Caco-2 (cell line): Measurements from ENCODE around the gene FKBP1B. TPM values are rescaled to one million over a fixed set of nuclear protein-coding genes. Genes with fewer than 3 reads are reported as not detected.
"Not testable (repeated sequence)": the region's sequence is repeated elsewhere in the genome, so short reads cannot be mapped to it uniquely, and the experiment has no call there.

Experiments used
- BruUV-seq: library from RNA; stranded (reverse); fragments of 400-500 nt; replicated peaks from 2 replicates; lab custom pipeline; 2021; lab: Mats Ljungman, UMichigan
- CTCF ChIA-PET: fragments of 300-600 bp; sonication (Branson Sonifier 250); formaldehyde crosslinking; loops from one replicate; lab custom pipeline; 2022; ENCODE audit warnings: antibody characterized with exemption; lab: Charles Lee
- POLR2A ChIA-PET: fragments of 300-600 bp; sonication (Branson Sonifier 250); formaldehyde crosslinking; loops from one replicate; lab custom pipeline; 2022; ENCODE audit warnings: antibody characterized with exemption; lab: Charles Lee
- DNase-seq, 2 experiments: peaks; one replicate each; pipeline versions ENCODE4 v3.0.0 to v3.0.0-alpha.2; 2020 to 2022
- H3K27me3 ChIP-seq: replicated peaks from 2 replicates; pipeline ENCODE4 v1.6.0; 2011; ENCODE audit warnings: low read length; ENCODE audit not compliant: control insufficient read depth, insufficient read depth
- H3K36me3 ChIP-seq: 2 replicates; pipeline ENCODE4 v1.5.1; 2011; ENCODE audit warnings: low read length; ENCODE audit not compliant: control insufficient read depth, insufficient read depth
- H3K4me1 ChIP-seq: fragments of 250-450 bp; sonication (Bioruptor Pico); 2 replicates; pipeline ENCODE4 v1.5.1; 2020; ENCODE audit warnings: mild to moderate bottlenecking
- H3K4me3 ChIP-seq: 2 replicates; pipeline ENCODE4 v1.5.1; 2011; ENCODE audit warnings: low read depth, mild to moderate bottlenecking, control low read depth, low read length
- H3K9me3 ChIP-seq: fragments of 250-450 bp; sonication (Bioruptor Pico); 2 replicates; pipeline ENCODE4 v1.5.1; 2020; ENCODE audit warnings: mild to moderate bottlenecking, moderate library complexity
- H3K27ac Mint-ChIP-seq: one replicate; pipeline ENCODE4 v1.8.0; 2022; ENCODE audit warnings: mixed read lengths; ENCODE audit not compliant: unreplicated experiment
- H3K27me3 Mint-ChIP-seq: one replicate; pipeline ENCODE4 v1.8.0; 2022; ENCODE audit warnings: mixed read lengths; ENCODE audit not compliant: insufficient read depth, unreplicated experiment
- H3K36me3 Mint-ChIP-seq: one replicate; pipeline ENCODE4 v1.8.0; 2022; ENCODE audit warnings: mild to moderate bottlenecking, mixed read lengths; ENCODE audit not compliant: insufficient read depth, unreplicated experiment
- H3K4me1 Mint-ChIP-seq: one replicate; pipeline ENCODE4 v1.8.0; 2022; ENCODE audit warnings: low read depth, mixed read lengths; ENCODE audit not compliant: unreplicated experiment
- H3K4me3 Mint-ChIP-seq: one replicate; pipeline ENCODE4 v1.8.0; 2022; ENCODE audit warnings: mild to moderate bottlenecking, moderate library complexity, mixed read lengths; ENCODE audit not compliant: unreplicated experiment
- H3K9me3 Mint-ChIP-seq: one replicate; pipeline ENCODE4 v1.8.0; 2022; ENCODE audit warnings: mixed read lengths; ENCODE audit not compliant: unreplicated experiment
- intact Hi-C: fragments of 100-400 bp; cut with micrococcal nuclease; formaldehyde crosslinking; loops from one replicate; pipeline ENCODE4 v1.10.0; 2022; ENCODE audit not compliant: unreplicated experiment
- total RNA-seq: library from RNA; stranded (reverse); gene quantifications from 2 replicates; pipeline ENCODE4 v1.2.3, GENCODE V29; 2022
- TF ChIP-seq, protein P1 (sequence below), 2 experiments: fragments of 200-600 bp in 1 of 2; IDR thresholded peaks; 1 replicate in 1 of 2; 2 replicates in 1 of 2; pipeline versions ENCODE4 v1.5.1 to v1.8.0; 2011 to 2022; ENCODE audit warnings: antibody characterized with exemption in 1 of 2, control low read depth in 1 of 2, inconsistent platforms in 1 of 2, low read depth in 1 of 2, low read length in 1 of 2, mild to moderate bottlenecking in 1 of 2, moderate library complexity in 1 of 2; ENCODE audit not compliant: insufficient read depth in 1 of 2, severe bottlenecking in 1 of 2, unreplicated experiment in 1 of 2

FKBP1B gene
- total RNA-seq, 1 experiment from 2014 or later = 3.2 TPM

DNA sequence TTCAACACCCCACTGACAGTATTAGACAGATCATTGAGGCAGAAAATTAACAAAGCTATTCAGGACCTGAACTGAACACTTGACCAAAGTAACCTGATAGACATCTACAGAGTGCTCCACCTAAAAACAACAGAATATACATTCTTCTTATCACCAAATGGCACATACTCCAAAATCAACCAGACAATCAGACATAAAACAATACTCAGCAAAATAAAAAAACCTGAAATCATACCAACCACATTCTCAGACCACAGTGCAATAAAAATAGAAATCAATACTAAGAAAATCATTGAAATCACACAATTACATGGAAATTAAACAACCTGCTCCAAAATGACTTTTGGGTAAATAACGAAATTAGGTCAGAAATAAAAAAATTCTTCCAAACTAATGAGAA is 57.8 kb downstream of the FKBP1B start:
- Mint-ChIP-seq H3K4me3 (no peak overlapping the region), H3K27ac (no peak overlapping the region), H3K9me3 (peaks cover 25% of the 10 kb centered on the region), H3K36me3 (no peaks in the 10 kb centered on the region), H3K4me1 (peaks cover 16% of the 10 kb centered on the region), H3K27me3 (no peaks in the 10 kb centered on the region)
- no peaks in the 10 kb centered on the region for H3K36me3 ChIP-seq
- POLR2A ChIA-PET = no interaction called here
- no peak overlapping the region for H3K4me3 ChIP-seq
- DNase-seq = no peak
- no TSS peak for BruUV-seq
- H3K27me3 ChIP-seq = no peaks in the 10 kb centered on the region
- 0 out of 2 replicates have a peak, but pooled peaks cover 5% of the 10 kb centered on the region for H3K9me3 ChIP-seq
- peaks cover 11% of the 10 kb centered on the region; the same call in 1 of the 2 replicates for H3K4me1 ChIP-seq
- intact Hi-C loops = no loop called here
- TF ChIP-seq, protein P1, sequence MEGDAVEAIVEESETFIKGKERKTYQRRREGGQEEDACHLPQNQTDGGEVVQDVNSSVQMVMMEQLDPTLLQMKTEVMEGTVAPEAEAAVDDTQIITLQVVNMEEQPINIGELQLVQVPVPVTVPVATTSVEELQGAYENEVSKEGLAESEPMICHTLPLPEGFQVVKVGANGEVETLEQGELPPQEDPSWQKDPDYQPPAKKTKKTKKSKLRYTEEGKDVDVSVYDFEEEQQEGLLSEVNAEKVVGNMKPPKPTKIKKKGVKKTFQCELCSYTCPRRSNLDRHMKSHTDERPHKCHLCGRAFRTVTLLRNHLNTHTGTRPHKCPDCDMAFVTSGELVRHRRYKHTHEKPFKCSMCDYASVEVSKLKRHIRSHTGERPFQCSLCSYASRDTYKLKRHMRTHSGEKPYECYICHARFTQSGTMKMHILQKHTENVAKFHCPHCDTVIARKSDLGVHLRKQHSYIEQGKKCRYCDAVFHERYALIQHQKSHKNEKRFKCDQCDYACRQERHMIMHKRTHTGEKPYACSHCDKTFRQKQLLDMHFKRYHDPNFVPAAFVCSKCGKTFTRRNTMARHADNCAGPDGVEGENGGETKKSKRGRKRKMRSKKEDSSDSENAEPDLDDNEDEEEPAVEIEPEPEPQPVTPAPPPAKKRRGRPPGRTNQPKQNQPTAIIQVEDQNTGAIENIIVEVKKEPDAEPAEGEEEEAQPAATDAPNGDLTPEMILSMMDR (IDR thresholded peaks at IDR 0.05; ENCODE audit: insufficient read depth in 1 of 2, low read depth in 1 of 2, low read length in 1 of 2, severe bottlenecking in 1 of 2, unreplicated experiment in 1 of 2) = no peak
- CTCF ChIA-PET = no interaction called here

DNA sequence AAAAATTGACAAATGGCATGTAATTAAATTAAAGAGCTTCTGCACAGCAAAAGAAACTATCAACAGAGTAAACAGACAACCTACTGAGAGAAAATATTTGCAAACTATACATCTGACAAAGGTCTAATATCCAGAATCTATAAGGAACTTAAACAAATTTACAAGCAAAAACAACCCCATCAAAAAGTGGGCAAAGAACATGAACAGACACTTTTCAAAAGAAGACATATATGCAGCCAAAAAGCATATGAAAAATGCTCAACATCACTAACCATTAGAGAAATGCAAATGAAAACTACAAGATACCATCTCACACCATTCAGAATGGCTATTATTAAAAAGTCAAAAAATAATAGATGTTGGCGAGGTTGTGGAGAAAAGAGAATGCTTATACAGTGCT is 59.9 kb downstream of the FKBP1B start:
- CTCF ChIA-PET = interaction anchor here (0.6 to 1.3 kb wide), 2 partner anchors 25 to 455 kb away, joined by 4 to 7 read pairs; partner anchors contain the start of gene TP53I3
- POLR2A ChIA-PET = interaction anchor here (0.6 kb wide), 3 partner anchors 11 to 26 kb away, joined by 3 to 6 read pairs (median 5); no protein-coding TSS in a partner anchor

DNA sequence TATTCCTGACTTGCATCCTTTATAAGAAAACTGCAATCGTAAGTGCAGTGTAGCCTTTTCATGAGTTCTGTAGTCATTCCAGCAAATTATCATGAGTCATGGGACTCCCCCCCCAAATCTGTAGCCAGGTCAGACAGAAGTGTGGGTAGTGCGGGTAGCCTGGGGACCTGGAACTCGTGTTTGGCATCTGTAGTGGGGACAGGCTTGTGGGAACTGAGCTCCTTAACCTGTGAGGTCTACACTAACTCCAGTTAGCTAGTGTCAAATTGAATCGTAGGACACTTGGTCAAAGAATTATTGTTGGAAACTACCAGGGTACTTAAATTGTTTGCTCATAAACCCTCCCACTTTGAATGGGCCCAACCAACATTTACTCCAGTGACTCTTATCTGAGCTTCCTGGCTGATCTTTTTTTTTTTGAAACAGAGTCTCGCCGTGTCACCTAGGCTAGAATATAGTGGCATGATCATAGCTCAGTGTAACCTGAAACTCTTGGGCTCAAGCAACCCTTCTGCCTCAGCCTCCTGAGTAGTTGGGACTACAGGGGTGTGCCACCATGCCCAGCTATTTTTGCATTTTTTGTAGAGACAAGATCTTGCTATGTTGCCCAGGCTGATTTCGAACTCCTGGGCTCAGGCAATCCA is 61.2 kb downstream of the FKBP1B start:
- no peaks in the 10 kb centered on the region for H3K27me3 Mint-ChIP-seq
- H3K27me3 ChIP-seq = no peaks in the 10 kb centered on the region
- CTCF ChIA-PET = interaction anchor here (2.5 kb wide), 1 partner anchor 27 kb away, joined by 17 read pairs; the partner anchor contains the start of gene TP53I3
- H3K36me3 Mint-ChIP-seq = no peaks in the 10 kb centered on the region
- peaks cover 25% of the 10 kb centered on the region for H3K9me3 Mint-ChIP-seq
- peaks cover 23% of the 10 kb centered on the region for H3K4me1 Mint-ChIP-seq
- H3K27ac Mint-ChIP-seq = peak overlapping the region; percentile 73
- no TSS peak for BruUV-seq
- TF ChIP-seq, protein P1 (IDR thresholded peaks at IDR 0.05; ENCODE audit: insufficient read depth in 1 of 2, low read depth in 1 of 2, low read length in 1 of 2, severe bottlenecking in 1 of 2, unreplicated experiment in 1 of 2) = no peak
- H3K4me1 ChIP-seq = peaks cover 21% of the 10 kb centered on the region
- no peaks in the 10 kb centered on the region for H3K36me3 ChIP-seq
- POLR2A ChIA-PET = interaction anchor here (0.9 to 1.9 kb wide), 2 partner anchors 26 to 63 kb away, joined by 5 to 7 read pairs; partner anchors contain the start of genes TP53I3 and WDCP
- DNase-seq = no peak
- intact Hi-C loops = no loop called here
- no peak overlapping the region for H3K4me3 Mint-ChIP-seq
- 0 out of 2 replicates have a peak, but pooled peaks cover 5% of the 10 kb centered on the region for H3K9me3 ChIP-seq
- no peak overlapping the region for H3K4me3 ChIP-seq

More for the DNA sequence above, 59.9 kb downstream of the FKBP1B start:
- H3K4me3 ChIP-seq, BruUV-seq, intact Hi-C loops, H3K27ac Mint-ChIP-seq, DNase-seq, H3K4me3 Mint-ChIP-seq, H3K27me3 Mint-ChIP-seq, H3K9me3 ChIP-seq, H3K36me3 Mint-ChIP-seq, H3K27me3 ChIP-seq, H3K36me3 ChIP-seq: not testable (repeated sequence)
- H3K4me1 ChIP-seq = peaks cover 11% of the 10 kb centered on the region; the same call in 1 of the 2 replicates
- Mint-ChIP-seq H3K9me3 (peaks cover 25% of the 10 kb centered on the region), H3K4me1 (peaks cover 23% of the 10 kb centered on the region)
